ENCODE measurements around the gene MED4. TPM values are rescaled to one million over a fixed set of nuclear protein-coding genes. Genes with fewer than 3 reads are reported as not detected.

The MED4 gene
- total RNA-seq, 1 donor from 2014 or later, result 50.4 TPM

DNA sequence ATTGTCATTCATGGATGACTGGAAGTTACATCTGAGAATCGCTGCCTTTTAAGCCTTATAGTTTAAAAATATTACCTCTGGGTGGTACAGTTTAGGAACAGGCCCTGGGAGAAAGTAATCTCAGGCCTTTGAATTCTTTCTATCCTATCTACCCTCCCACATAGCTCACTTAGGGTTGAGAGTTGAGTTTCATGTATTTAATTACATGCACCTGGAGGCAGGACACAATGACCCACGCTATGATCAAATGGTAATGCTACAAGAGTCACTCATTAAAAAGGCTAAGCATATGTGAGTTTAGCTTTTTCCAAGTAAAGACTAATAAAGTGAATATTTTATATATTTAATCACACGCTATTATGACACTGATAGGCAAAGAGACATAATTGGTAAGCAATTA is 25.3 kb upstream of the MED4 start:
- peaks cover 17% of the 10 kb centered on the region for H3K27me3 Mint-ChIP-seq

DNA sequence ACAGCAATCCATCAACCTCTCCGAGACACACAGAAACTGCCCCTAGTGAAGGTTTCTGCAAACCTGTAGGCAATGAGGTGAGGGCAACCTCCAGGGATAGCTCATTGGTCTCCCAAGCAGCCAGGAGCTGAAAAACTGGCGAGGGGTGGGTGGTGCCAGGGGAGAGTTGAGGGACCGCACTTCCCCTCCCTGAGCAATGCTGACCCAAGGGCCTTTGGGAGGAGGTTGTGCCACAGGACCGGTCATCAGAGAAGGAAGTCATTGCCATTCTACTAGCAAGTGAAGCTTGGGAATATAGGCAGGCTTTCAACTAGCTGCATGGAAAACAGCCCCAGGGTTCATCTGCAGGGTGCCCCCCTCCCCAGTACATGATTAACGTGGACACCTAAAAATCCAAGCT is 23.1 kb upstream of the MED4 start:
- POLR2A ChIA-PET, result interaction anchor here (0.7 to 1.0 kb wide), 2 partner anchors 23 to 308 kb away, joined by 4 to 5 read pairs; partner anchors contain the start of gene MED4
- no peaks in the 10 kb centered on the region for H3K9me3 Mint-ChIP-seq
- no peak for DNase-seq
- no peak for ATAC-seq (ENCODE audit: low read depth)
- H3K4me1 Mint-ChIP-seq, result no peaks in the 10 kb centered on the region
- H3K27ac Mint-ChIP-seq, result no peak overlapping the region
- CTCF ChIA-PET, result interaction anchor here (1.1 kb wide), 1 partner anchor 216 kb away, joined by 4 read pairs; no protein-coding TSS in a partner anchor
- no peak overlapping the region for H3K4me3 Mint-ChIP-seq
- no peaks in the 10 kb centered on the region for H3K36me3 Mint-ChIP-seq (ENCODE audit: low read depth)
- H3K27me3 Mint-ChIP-seq, result peaks cover 26% of the 10 kb centered on the region
- no peak for TF ChIP-seq CTCF (IDR thresholded peaks at IDR 0.05)
- intact Hi-C loops (cut with micrococcal nuclease), result no loop called here

More for the DNA sequence above, 25.3 kb upstream of the MED4 start:
- CTCF ChIA-PET, result no interaction called here
- POLR2A ChIA-PET, result no interaction called here
- no peak for ATAC-seq (ENCODE audit: low read depth)
- DNase-seq, result no peak
- TF ChIP-seq CTCF (IDR thresholded peaks at IDR 0.05), result no peak
- Mint-ChIP-seq H3K36me3 (ENCODE audit: low read depth) (no peaks in the 10 kb centered on the region), H3K9me3 (no peaks in the 10 kb centered on the region), H3K27ac (no peak overlapping the region), H3K4me1 (no peaks in the 10 kb centered on the region), H3K4me3 (no peak overlapping the region)
- intact Hi-C loops (cut with micrococcal nuclease), result no loop called here

GRCh38 chr13:48116808-48117207 is 21.9 kb upstream of the MED4 start:
- no peak for ATAC-seq (ENCODE audit: low read depth)
- no peak for TF ChIP-seq CTCF (IDR thresholded peaks at IDR 0.05)
- no peak overlapping the region for H3K4me3 Mint-ChIP-seq
- no peaks in the 10 kb centered on the region for H3K9me3 Mint-ChIP-seq
- H3K36me3 Mint-ChIP-seq (ENCODE audit: low read depth), result no peaks in the 10 kb centered on the region
- no peaks in the 10 kb centered on the region for H3K4me1 Mint-ChIP-seq
- intact Hi-C loops (cut with micrococcal nuclease), result no loop called here
- no peak overlapping the region for H3K27ac Mint-ChIP-seq
- peaks cover 31% of the 10 kb centered on the region for H3K27me3 Mint-ChIP-seq
- POLR2A ChIA-PET, result no interaction called here
- CTCF ChIA-PET, result no interaction called here
- no peak for DNase-seq

GRCh38 chr13:48113756-48114130 is 18.8 kb upstream of the MED4 start:
- POLR2A ChIA-PET, result no interaction called here

More at GRCh38 chr13:48113756-48114130, 18.8 kb upstream of the MED4 start:
- H3K27ac Mint-ChIP-seq, result no peak overlapping the region
- no peaks in the 10 kb centered on the region for H3K4me1 Mint-ChIP-seq
- no peak for DNase-seq
- no peak overlapping the region for H3K4me3 Mint-ChIP-seq
- peaks cover 32% of the 10 kb centered on the region for H3K27me3 Mint-ChIP-seq
- no peaks in the 10 kb centered on the region for H3K36me3 Mint-ChIP-seq (ENCODE audit: low read depth)
- CTCF ChIA-PET, result no interaction called here
- no peaks in the 10 kb centered on the region for H3K9me3 Mint-ChIP-seq
- no peak for ATAC-seq (ENCODE audit: low read depth)
- intact Hi-C loops (cut with micrococcal nuclease), result no loop called here
- no peak for TF ChIP-seq CTCF (IDR thresholded peaks at IDR 0.05)

Data from activated B cell treated with CpG ODN at 0.5 μM for 24 hours (primary cell).